Activated CD4-positive, alpha-beta T cell treated with anti-CD3 and anti-CD28 coated beads, Interleukin-2, amount 10 ng/mL, durations not matched to agents 7 days and 5 days (primary cell): ENCODE results near the gene LYZL4. TPM values are rescaled to one million over a fixed set of nuclear protein-coding genes. Genes with fewer than 3 reads are reported as not detected.

Experiments
- CTCF ChIA-PET: fragments of 350-600 bp; sonication (Branson Sonifier 250); formaldehyde crosslinking; loops from one replicate; lab custom pipeline; 2021; ENCODE audit warnings: antibody characterized with exemption; lab: Charles Lee
- POLR2A ChIA-PET: fragments of 350-600 bp; sonication (Branson Sonifier 250); formaldehyde crosslinking; loops from one replicate; lab custom pipeline; 2021; ENCODE audit warnings: antibody characterized with exemption; lab: Charles Lee
- DNase-seq: peaks from one replicate; pipeline ENCODE4 v3.0.0-alpha.2; 2020
- H3K27ac Mint-ChIP-seq: one replicate; pipeline ENCODE4 v1.8.0; 2021; ENCODE audit warnings: mild to moderate bottlenecking, moderate library complexity, mixed read lengths
- H3K27me3 Mint-ChIP-seq: one replicate; pipeline ENCODE4 v1.8.0; 2021; ENCODE audit warnings: mixed read lengths
- H3K36me3 Mint-ChIP-seq: one replicate; pipeline ENCODE4 v1.8.0; 2021; ENCODE audit warnings: low read depth, mixed read lengths
- H3K4me1 Mint-ChIP-seq: one replicate; pipeline ENCODE4 v1.8.0; 2021; ENCODE audit warnings: mixed read lengths
- H3K4me3 Mint-ChIP-seq: one replicate; pipeline ENCODE4 v1.8.0; 2021; ENCODE audit warnings: mild to moderate bottlenecking, moderate library complexity, mixed read lengths
- H3K9me3 Mint-ChIP-seq: one replicate; pipeline ENCODE4 v1.8.0; 2021; ENCODE audit warnings: mixed read lengths
- total RNA-seq, 2 experiments: library from RNA; stranded (reverse); gene quantifications; one replicate each; pipeline ENCODE4 v1.2.3, GENCODE V29; 2021

The LYZL4 gene
- total RNA-seq, 2 experiments from 2014 or later: not detected

- ChIA-PET CTCF (interaction anchor here (0.6 kb wide), 2 partner anchors 71 to 1519 kb away, joined by 3 to 4 read pairs; no protein-coding TSS in a partner anchor), POLR2A (no interaction called here)
- no peak for DNase-seq
- Mint-ChIP-seq H3K36me3 (no peaks in the 10 kb centered on the region), H3K27ac (no peak overlapping the region), H3K4me3 (no peak overlapping the region), H3K4me1 (no peaks in the 10 kb centered on the region), H3K9me3 (no peaks in the 10 kb centered on the region), H3K27me3 (peaks cover 3% of the 10 kb centered on the region)
Observed at GRCh38 chr3:42412526-42413155, 2.2 kb upstream of the LYZL4 start.

- Mint-ChIP-seq H3K36me3 (no peaks in the 10 kb centered on the region), H3K27me3 (peaks cover 3% of the 10 kb centered on the region), H3K4me1 (no peaks in the 10 kb centered on the region), H3K27ac (no peak overlapping the region), H3K4me3 (no peak overlapping the region), H3K9me3 (peaks cover 2% of the 10 kb centered on the region)
- ChIA-PET CTCF (interaction anchor here (0.7 kb wide), 1 partner anchor 12 kb away, joined by 3 read pairs; no protein-coding TSS in a partner anchor), POLR2A (no interaction called here)
- DNase-seq: no peak
Observed at GRCh38 chr3:42411429-42411828, 1.0 kb upstream of the LYZL4 start.

DNA sequence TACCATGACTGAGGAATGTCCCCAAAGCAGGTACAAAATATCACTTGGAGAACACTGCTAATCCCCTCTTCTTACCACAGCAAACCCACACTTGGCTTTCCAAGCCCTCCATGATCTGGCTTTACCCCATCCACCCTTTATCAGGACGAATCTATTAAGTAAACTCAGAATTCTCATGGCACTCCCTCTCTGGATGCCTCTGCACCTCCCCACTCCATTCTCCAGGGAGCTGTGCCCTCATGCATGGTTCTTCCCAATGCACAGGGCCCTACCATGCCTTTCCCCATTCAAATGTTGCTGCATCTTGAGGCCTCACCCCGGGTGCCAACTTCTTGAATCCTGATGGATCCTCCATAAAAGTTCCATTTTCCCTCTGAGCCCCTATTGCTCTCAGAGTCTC is 2.3 kb downstream of the LYZL4 start:
- CTCF ChIA-PET: interaction anchor here (0.9 kb wide), 1 partner anchor 11 kb away, joined by 3 read pairs; no protein-coding TSS in a partner anchor
- Mint-ChIP-seq H3K36me3 (no peaks in the 10 kb centered on the region), H3K27me3 (no peaks in the 10 kb centered on the region), H3K4me3 (no peak overlapping the region), H3K4me1 (peaks cover 5% of the 10 kb centered on the region), H3K9me3 (peaks cover 2% of the 10 kb centered on the region), H3K27ac (no peak overlapping the region)
- DNase-seq: no peak
- POLR2A ChIA-PET: no interaction called here

- POLR2A ChIA-PET: no interaction called here
- H3K27me3 Mint-ChIP-seq: no peaks in the 10 kb centered on the region
- H3K4me1 Mint-ChIP-seq: peaks cover 6% of the 10 kb centered on the region
- H3K27ac Mint-ChIP-seq: no peak overlapping the region
- H3K4me3 Mint-ChIP-seq: no peak overlapping the region
- CTCF ChIA-PET: no interaction called here
- H3K36me3 Mint-ChIP-seq: no peaks in the 10 kb centered on the region
- H3K9me3 Mint-ChIP-seq: peaks cover 2% of the 10 kb centered on the region
- DNase-seq: no peak
Observed at GRCh38 chr3:42406727-42407450, 3.5 kb downstream of the LYZL4 start.

- no peak for DNase-seq
- POLR2A ChIA-PET: no interaction called here
- Mint-ChIP-seq H3K27ac (no peak overlapping the region), H3K4me1 (peaks cover 6% of the 10 kb centered on the region), H3K36me3 (no peaks in the 10 kb centered on the region), H3K27me3 (no peaks in the 10 kb centered on the region), H3K4me3 (no peak overlapping the region), H3K9me3 (peaks cover 2% of the 10 kb centered on the region)
- CTCF ChIA-PET: interaction anchor here (1.0 kb wide), 2 partner anchors 13 to 128 kb away, joined by 3 to 5 read pairs; no protein-coding TSS in a partner anchor
Observed at GRCh38 chr3:42405857-42406256, 4.6 kb downstream of the LYZL4 start.

- Mint-ChIP-seq H3K36me3 (no peaks in the 10 kb centered on the region), H3K27ac (no peak overlapping the region), H3K27me3 (no peaks in the 10 kb centered on the region), H3K9me3 (peaks cover 2% of the 10 kb centered on the region), H3K4me1 (peaks cover 6% of the 10 kb centered on the region), H3K4me3 (no peak overlapping the region)
- ChIA-PET CTCF (no interaction called here), POLR2A (no interaction called here)
- no peak for DNase-seq
Observed at GRCh38 chr3:42403737-42404136, 6.7 kb downstream of the LYZL4 start.

DNA sequence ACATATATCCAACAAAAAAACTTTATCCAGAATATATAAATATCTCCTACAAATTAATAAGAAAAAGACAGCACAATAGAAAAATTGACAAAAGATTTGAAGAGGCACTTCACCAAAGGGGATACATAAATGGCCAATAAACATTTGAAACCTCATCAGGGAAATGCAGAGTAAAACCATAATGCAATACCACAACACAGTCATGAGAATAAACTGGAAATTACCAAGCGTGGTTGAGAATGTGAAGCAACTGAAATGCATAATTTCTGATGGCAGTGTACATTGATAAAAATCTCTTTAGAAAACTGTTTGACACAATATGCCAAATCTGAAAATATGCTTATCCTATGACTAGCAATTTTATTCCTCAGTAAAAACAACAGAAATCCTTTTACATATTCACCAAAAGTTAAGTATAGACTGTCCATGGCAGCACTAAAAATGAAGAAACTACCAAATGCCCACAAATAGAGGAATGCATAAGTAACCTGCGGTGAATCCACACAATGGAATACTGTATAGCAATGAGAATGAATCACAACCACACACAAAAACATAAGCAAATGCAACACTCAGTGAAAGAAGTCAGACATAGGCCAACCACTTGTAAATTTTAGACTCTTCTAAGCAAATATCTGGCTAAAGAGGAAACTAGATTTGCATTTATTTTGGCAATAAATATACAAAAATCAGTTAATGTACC is 7.9 kb downstream of the LYZL4 start:
- ChIA-PET CTCF (no interaction called here), POLR2A (no interaction called here)
- Mint-ChIP-seq H3K9me3 (peaks cover 2% of the 10 kb centered on the region), H3K27me3 (no peaks in the 10 kb centered on the region), H3K4me3 (no peak overlapping the region), H3K4me1 (peaks cover 6% of the 10 kb centered on the region), H3K36me3 (no peaks in the 10 kb centered on the region), H3K27ac (no peak overlapping the region)
- no peak for DNase-seq

DNA sequence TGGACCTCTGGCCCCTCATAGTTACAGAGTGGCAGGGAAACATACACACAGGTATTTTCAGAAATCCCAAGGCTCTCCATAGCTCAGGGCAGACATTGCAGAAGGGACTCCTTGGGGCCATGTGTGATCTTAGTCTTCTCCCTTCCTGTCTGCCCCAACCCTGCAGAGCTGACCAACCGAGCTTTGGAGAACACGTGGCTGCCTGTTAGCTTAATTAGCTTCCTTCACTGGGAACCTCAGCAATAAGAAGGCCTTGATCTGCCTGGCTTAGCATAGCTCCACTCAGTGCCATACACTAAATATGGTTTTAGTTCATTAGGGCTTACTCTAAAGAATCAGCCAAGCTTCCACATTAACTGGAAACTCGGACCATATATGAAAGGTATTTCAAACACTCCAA is 12.3 kb downstream of the LYZL4 start:
- H3K9me3 Mint-ChIP-seq: no peaks in the 10 kb centered on the region
- no peaks in the 10 kb centered on the region for H3K27me3 Mint-ChIP-seq
- CTCF ChIA-PET: no interaction called here
- no peak for DNase-seq
- no peak overlapping the region for H3K4me3 Mint-ChIP-seq
- POLR2A ChIA-PET: interaction anchor here (1.1 kb wide), 1 partner anchor 10 kb away, joined by 4 read pairs; no protein-coding TSS in a partner anchor
- no peak overlapping the region for H3K27ac Mint-ChIP-seq
- H3K36me3 Mint-ChIP-seq: no peaks in the 10 kb centered on the region
- peaks cover 1% of the 10 kb centered on the region for H3K4me1 Mint-ChIP-seq

- ChIA-PET POLR2A (interaction anchor here (1.1 kb wide), 1 partner anchor 9 kb away, joined by 4 read pairs; no protein-coding TSS in a partner anchor), CTCF (no interaction called here)
- H3K4me3 Mint-ChIP-seq: no peak overlapping the region
- H3K9me3 Mint-ChIP-seq: no peaks in the 10 kb centered on the region
- no peaks in the 10 kb centered on the region for H3K36me3 Mint-ChIP-seq
- no peak overlapping the region for H3K27ac Mint-ChIP-seq
- no peaks in the 10 kb centered on the region for H3K27me3 Mint-ChIP-seq
- peaks cover 1% of the 10 kb centered on the region for H3K4me1 Mint-ChIP-seq
- no peak for DNase-seq
Observed at GRCh38 chr3:42397644-42398043, 12.8 kb downstream of the LYZL4 start.

- ChIA-PET CTCF (no interaction called here), POLR2A (no interaction called here)
- H3K4me1 Mint-ChIP-seq: no peaks in the 10 kb centered on the region
- no peak for DNase-seq
- no peaks in the 10 kb centered on the region for H3K27me3 Mint-ChIP-seq
- no peak overlapping the region for H3K4me3 Mint-ChIP-seq
- H3K27ac Mint-ChIP-seq: no peak overlapping the region
- no peaks in the 10 kb centered on the region for H3K36me3 Mint-ChIP-seq
- peaks cover 4% of the 10 kb centered on the region for H3K9me3 Mint-ChIP-seq
Observed at GRCh38 chr3:42394579-42395288, 15.7 kb downstream of the LYZL4 start.

- peak; percentile 32 for DNase-seq
- H3K4me1 Mint-ChIP-seq: peaks cover 23% of the 10 kb centered on the region
- POLR2A ChIA-PET: interaction anchor here (0.6 to 1.4 kb wide), 3 partner anchors 10 to 141 kb away, joined by 3 to 4 read pairs (median 3); no protein-coding TSS in a partner anchor
- no peaks in the 10 kb centered on the region for H3K36me3 Mint-ChIP-seq
- CTCF ChIA-PET: interaction anchor here (0.5 to 1.8 kb wide), 4 partner anchors 18 to 335 kb away, joined by 3 to 6 read pairs (median 3); no protein-coding TSS in a partner anchor
- peak overlapping the region; percentile 6 for H3K4me3 Mint-ChIP-seq
- peaks cover 3% of the 10 kb centered on the region for H3K27me3 Mint-ChIP-seq
- peak overlapping the region; percentile 47 for H3K27ac Mint-ChIP-seq
- peaks cover 4% of the 10 kb centered on the region for H3K9me3 Mint-ChIP-seq
Observed at GRCh38 chr3:42387802-42388651, 22.4 kb downstream of the LYZL4 start.
